OCI-LY7 (cell line): Measurements from ENCODE around the gene EYA2. TPM values are rescaled to one million over a fixed set of nuclear protein-coding genes. Genes with fewer than 3 reads are reported as not detected.

Source experiments
- BruUV-seq: library from RNA; stranded (reverse); fragments of 400-500 nt; replicated peaks from 2 replicates; lab custom pipeline; 2021; lab: Mats Ljungman, UMichigan
- CTCF ChIA-PET: fragments of 300-600 bp; sonication (Branson Sonifier 250); formaldehyde crosslinking; loops from one replicate; lab custom pipeline; 2022; ENCODE audit warnings: antibody characterized with exemption; ENCODE audit not compliant: unreplicated experiment; lab: Charles Lee
- POLR2A ChIA-PET: fragments of 300-600 bp; sonication (Branson Sonifier 250); formaldehyde crosslinking; loops from one replicate; lab custom pipeline; 2022; ENCODE audit warnings: antibody characterized with exemption; lab: Charles Lee
- DNase-seq: peaks from one replicate; pipeline ENCODE4 v3.0.0-alpha.2; 2015; ENCODE audit warnings: low spot score
- H2AFZ ChIP-seq: fragments of 200-600 bp; sonication (generic), shearing (Covaris generic); 2 replicates; pipeline ENCODE4 v1.6.1; 2014; ENCODE audit warnings: mild to moderate bottlenecking, antibody characterized with exemption, low read length, moderate library complexity
- H3K27ac ChIP-seq: fragments of 200-600 bp; sonication (generic); 2 replicates; pipeline ENCODE4 v1.5.1; 2014; ENCODE audit warnings: mixed run types, low read depth, mild to moderate bottlenecking, moderate library complexity, low read length, inconsistent platforms; ENCODE audit not compliant: poor library complexity, severe bottlenecking
- H3K36me3 ChIP-seq: fragments of 200-600 bp; sonication (generic); 2 replicates; pipeline ENCODE4 v1.6.1; 2014; ENCODE audit warnings: mild to moderate bottlenecking, antibody characterized with exemption, low read length, moderate library complexity, mixed read lengths; ENCODE audit not compliant: insufficient read depth
- H3K4me1 ChIP-seq: fragments of 200-600 bp; sonication (generic); 2 replicates; pipeline ENCODE4 v1.5.1; 2014; ENCODE audit warnings: mild to moderate bottlenecking, low read length; ENCODE audit not compliant: insufficient read depth, poor library complexity, severe bottlenecking
- H3K4me2 ChIP-seq: fragments of 200-600 bp; sonication (generic); 2 replicates; pipeline ENCODE4 v1.6.1; 2014; ENCODE audit warnings: mild to moderate bottlenecking, low read length
- H3K4me3 ChIP-seq: fragments of 200-600 bp; sonication (generic); 2 replicates; pipeline ENCODE4 v1.5.1; 2014; ENCODE audit warnings: mild to moderate bottlenecking, low read depth, low read length; ENCODE audit not compliant: poor library complexity, severe bottlenecking
- H3K79me2 ChIP-seq: fragments of 200-600 bp; sonication (generic); 2 replicates; pipeline ENCODE4 v1.6.1; 2016; ENCODE audit warnings: low read depth, mild to moderate bottlenecking, low read length, moderate library complexity, mixed read lengths; ENCODE audit not compliant: insufficient read depth
- H3K9me2 ChIP-seq: fragments of 200-600 bp; sonication (generic); 2 replicates; pipeline ENCODE4 v1.6.1; 2016; ENCODE audit warnings: mild to moderate bottlenecking, low read length, mixed read lengths; ENCODE audit not compliant: insufficient read depth
- H3K9me3 ChIP-seq: fragments of 200-600 bp; sonication (generic); 2 replicates; pipeline ENCODE4 v1.6.1; 2014; ENCODE audit warnings: mild to moderate bottlenecking, mixed run types, low read length, mixed read lengths
- H4K20me1 ChIP-seq: fragments of 200-600 bp; sonication (generic); 2 replicates; pipeline ENCODE4 v1.6.1; 2014; ENCODE audit warnings: mild to moderate bottlenecking, antibody characterized with exemption, low read length, moderate library complexity, mixed read lengths; ENCODE audit not compliant: insufficient read depth
- CTCF ChIP-seq: fragments of 200-600 bp; sonication (generic); conservative IDR thresholded peaks from 2 replicates; pipeline ENCODE4 v1.5.1; 2014; ENCODE audit warnings: mild to moderate bottlenecking, antibody characterized with exemption, low read length, moderate library complexity, mixed read lengths
- EZH2phosphoT487 ChIP-seq: fragments of 200-600 bp; sonication (generic); IDR thresholded peaks from 2 replicates; pipeline ENCODE4 v1.6.1; 2018; ENCODE audit warnings: low read depth, borderline replicate concordance, mild to moderate bottlenecking, mixed run types, antibody characterized with exemption, low read length, moderate library complexity, mixed read lengths
- intact Hi-C: fragments of 100-400 bp; cut with micrococcal nuclease; formaldehyde crosslinking; loops from one replicate; pipeline ENCODE4 v1.10.0; 2022; ENCODE audit not compliant: unreplicated experiment
- total RNA-seq, 2 experiments: library from RNA; depleted of rRNA in 1 of 2; stranded (reverse); fragments of >200 nt in 1 of 2; shearing (Covaris generic) in 1 of 2; gene quantifications; 2 replicates each; pipeline ENCODE4 v1.2.3, GENCODE V29; 2014 to 2022

EYA2 gene
- total RNA-seq, 2 experiments from 2014 or later, result not detected

GRCh38 chr20:46955601-46956556 is 61.2 kb downstream of the EYA2 start:
- DNase-seq, result no peak
- intact Hi-C loops, result no loop called here
- Histone ChIP-seq H3K9me2 (no peaks in the 10 kb centered on the region), H3K9me3 (peaks cover 16% of the 10 kb centered on the region), H3K27ac (no peak overlapping the region), H3K36me3 (no peaks in the 10 kb centered on the region), H2AFZ (0 out of 2 replicates have a peak overlapping the region, but pooled peaks have one; percentile 21), H3K79me2 (no peaks in the 10 kb centered on the region), H3K4me2 (no peak overlapping the region), H3K4me1 (no peaks in the 10 kb centered on the region), H4K20me1 (no peaks in the 10 kb centered on the region), H3K4me3 (no peak overlapping the region)
- ChIA-PET CTCF (no interaction called here), POLR2A (no interaction called here)
- no TSS peak for BruUV-seq
- TF ChIP-seq EZH2phosphoT487 (no peak), CTCF (no peak)

GRCh38 chr20:46959081-46959692 is 64.5 kb downstream of the EYA2 start:
- no peak for DNase-seq
- Histone ChIP-seq H3K4me2 (no peak overlapping the region), H3K9me3 (peaks cover 16% of the 10 kb centered on the region)

More at GRCh38 chr20:46959081-46959692, 64.5 kb downstream of the EYA2 start:
- intact Hi-C loops, result no loop called here
- ChIA-PET CTCF (no interaction called here), POLR2A (no interaction called here)
- TF ChIP-seq CTCF (no peak), EZH2phosphoT487 (no peak)
- Histone ChIP-seq H4K20me1 (no peaks in the 10 kb centered on the region), H3K36me3 (no peaks in the 10 kb centered on the region), H3K4me3 (no peak overlapping the region), H3K9me2 (no peaks in the 10 kb centered on the region), H3K27ac (no peak overlapping the region), H2AFZ (no peak overlapping the region), H3K79me2 (no peaks in the 10 kb centered on the region), H3K4me1 (peaks cover 18% of the 10 kb centered on the region)
- BruUV-seq, result no TSS peak
